SU-DHL-6 (cell line): Measurements from ENCODE around the gene PAM16.
A peak's percentile ranks its signal among the peaks of the same experiment; 100 is the strongest.

Experiments
- H2AFZ ChIP-seq: fragments of 200-600 bp; sonication (generic); 2 replicates; pipeline ENCODE4 v1.6.1; 2014; ENCODE audit warnings: low read depth, mild to moderate bottlenecking, moderate library complexity, mixed read lengths, antibody characterized with exemption, low read length; ENCODE audit not compliant: severe bottlenecking
- H3F3A ChIP-seq: fragments of 200-600 bp; shearing (Covaris generic); 2 replicates; pipeline ENCODE4 v1.6.0; 2016; ENCODE audit warnings: antibody characterized with exemption, mild to moderate bottlenecking; ENCODE audit not compliant: insufficient read depth
- H3K27ac ChIP-seq: fragments of 200-600 bp; sonication (generic); 2 replicates; pipeline ENCODE4 v1.5.1; 2016; ENCODE audit warnings: low read depth, mild to moderate bottlenecking, low read length, moderate library complexity, mixed read lengths
- H3K27me3 ChIP-seq: fragments of 200-600 bp; sonication (generic), shearing (Covaris generic); 2 replicates; pipeline ENCODE4 v1.6.0; 2014; ENCODE audit warnings: mild to moderate bottlenecking, low read length
- H3K36me3 ChIP-seq: fragments of 200-600 bp; sonication (generic); 2 replicates; pipeline ENCODE4 v1.6.1; 2014; ENCODE audit warnings: mild to moderate bottlenecking, low read length, mixed read lengths
- H3K4me2 ChIP-seq: fragments of 300-600, 200-600 bp; shearing (Covaris generic), sonication (generic); 2 replicates; pipeline ENCODE4 v1.6.0; 2014; ENCODE audit warnings: low read length, low read depth, mild to moderate bottlenecking; ENCODE audit not compliant: poor library complexity, severe bottlenecking
- H3K4me3 ChIP-seq: fragments of 200-600 bp; sonication (generic); 2 replicates; pipeline ENCODE4 v1.5.1; 2014; ENCODE audit warnings: antibody characterized with exemption, low read length, mild to moderate bottlenecking, mixed read lengths; ENCODE audit not compliant: insufficient read depth, poor library complexity, severe bottlenecking
- H3K79me2 ChIP-seq: fragments of 200-600 bp; sonication (generic); 2 replicates; pipeline ENCODE4 v1.6.1; 2014; ENCODE audit warnings: mild to moderate bottlenecking, low read length, moderate library complexity; ENCODE audit not compliant: insufficient read depth
- H3K9ac ChIP-seq: fragments of 200-600 bp; sonication (generic); 2 replicates; pipeline ENCODE4 v1.7.0; 2014; ENCODE audit warnings: mild to moderate bottlenecking, low read length
- H3K9me2 ChIP-seq: fragments of 200-600 bp; sonication (generic); replicated peaks from 2 replicates; pipeline ENCODE4 v1.6.1; 2014; ENCODE audit warnings: low read length; ENCODE audit not compliant: insufficient read depth
- H3K9me3 ChIP-seq: fragments of 200-600 bp; sonication (generic); 2 replicates; pipeline ENCODE4 v1.6.1; 2014; ENCODE audit warnings: low read length, mixed read lengths; ENCODE audit not compliant: insufficient read depth
- H4K20me1 ChIP-seq: fragments of 200-600 bp; sonication (generic); 2 replicates; pipeline ENCODE4 v1.6.1; 2014; ENCODE audit warnings: low read depth, mild to moderate bottlenecking, antibody characterized with exemption, low read length, moderate library complexity, mixed read lengths
- EZH2phosphoT487 ChIP-seq: fragments of 200-600 bp; sonication (generic), shearing (Covaris generic); conservative IDR thresholded peaks from 2 replicates; pipeline ENCODE4 v1.6.1; 2018; ENCODE audit warnings: mild to moderate bottlenecking, antibody characterized with exemption, low read length, moderate library complexity, mixed read lengths
- TF ChIP-seq, protein P1 (sequence below): fragments of 200-600 bp; sonication (generic); IDR thresholded peaks from one replicate; pipeline ENCODE4 v1.5.1; 2017; ENCODE audit warnings: antibody characterized with exemption, mild to moderate bottlenecking, low read length, moderate library complexity; ENCODE audit not compliant: insufficient read depth, poor library complexity, severe bottlenecking

Gene PAM16

DNA sequence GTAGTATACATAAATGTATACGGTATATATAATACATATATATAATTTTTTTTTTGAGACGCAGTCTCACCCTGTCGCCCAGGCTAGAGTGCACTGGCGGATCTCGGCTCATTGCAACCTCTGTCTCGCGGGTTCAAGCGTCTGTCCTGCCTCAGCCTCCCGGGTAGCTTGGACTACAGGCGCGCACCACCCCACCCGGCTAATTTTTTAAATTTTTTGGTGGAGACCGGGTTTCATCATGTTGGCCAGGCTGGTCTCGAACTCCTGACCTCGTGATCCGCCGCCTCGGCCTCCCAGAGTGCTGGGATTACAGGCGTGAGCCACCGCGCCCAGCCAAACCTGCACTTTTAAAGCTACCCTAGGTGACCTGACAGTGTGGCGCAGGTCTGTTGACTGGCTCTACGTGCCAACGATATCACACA is 745 bp downstream of the PAM16 start:
- Histone ChIP-seq H3K27me3 (no peaks in the 10 kb centered on the region), H3K9me2 (no peaks in the 10 kb centered on the region), H3K27ac (peak overlapping the region; percentile 35), H3K9me3 (no peaks in the 10 kb centered on the region), H2AFZ (no peak overlapping the region), H3K9ac (peak overlapping the region; percentile 85), H4K20me1 (no peaks in the 10 kb centered on the region), H3K79me2 (peaks cover 53% of the 10 kb centered on the region), H3F3A (peaks cover 9% of the 10 kb centered on the region; the same call in 1 of the 2 replicates), H3K4me2 (peak overlapping the region; percentile 81), H3K4me3 (peak overlapping the region; percentile 91), H3K36me3 (no peaks in the 10 kb centered on the region)
- no peak for TF ChIP-seq EZH2phosphoT487
- TF ChIP-seq, protein P1, sequence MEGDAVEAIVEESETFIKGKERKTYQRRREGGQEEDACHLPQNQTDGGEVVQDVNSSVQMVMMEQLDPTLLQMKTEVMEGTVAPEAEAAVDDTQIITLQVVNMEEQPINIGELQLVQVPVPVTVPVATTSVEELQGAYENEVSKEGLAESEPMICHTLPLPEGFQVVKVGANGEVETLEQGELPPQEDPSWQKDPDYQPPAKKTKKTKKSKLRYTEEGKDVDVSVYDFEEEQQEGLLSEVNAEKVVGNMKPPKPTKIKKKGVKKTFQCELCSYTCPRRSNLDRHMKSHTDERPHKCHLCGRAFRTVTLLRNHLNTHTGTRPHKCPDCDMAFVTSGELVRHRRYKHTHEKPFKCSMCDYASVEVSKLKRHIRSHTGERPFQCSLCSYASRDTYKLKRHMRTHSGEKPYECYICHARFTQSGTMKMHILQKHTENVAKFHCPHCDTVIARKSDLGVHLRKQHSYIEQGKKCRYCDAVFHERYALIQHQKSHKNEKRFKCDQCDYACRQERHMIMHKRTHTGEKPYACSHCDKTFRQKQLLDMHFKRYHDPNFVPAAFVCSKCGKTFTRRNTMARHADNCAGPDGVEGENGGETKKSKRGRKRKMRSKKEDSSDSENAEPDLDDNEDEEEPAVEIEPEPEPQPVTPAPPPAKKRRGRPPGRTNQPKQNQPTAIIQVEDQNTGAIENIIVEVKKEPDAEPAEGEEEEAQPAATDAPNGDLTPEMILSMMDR = no peak

DNA sequence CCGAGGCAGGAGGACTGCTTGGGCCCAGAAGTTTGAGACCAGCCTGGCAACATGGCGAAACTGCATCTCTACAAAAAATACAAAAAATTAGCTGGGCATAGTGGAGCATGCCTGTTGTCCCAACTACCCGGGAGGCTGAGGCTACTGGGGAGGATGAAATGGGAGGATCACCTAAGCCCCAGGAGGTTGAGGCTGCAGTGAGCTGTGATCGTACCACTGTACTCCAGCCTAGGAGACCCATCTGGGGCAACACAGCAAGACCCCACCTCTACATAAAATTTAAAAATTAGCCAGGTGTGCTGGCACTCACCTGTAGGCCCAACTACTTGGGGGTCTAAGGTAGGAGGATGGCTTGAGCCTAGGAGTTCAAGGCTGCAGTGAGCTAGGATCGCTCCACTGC is 1.8 kb downstream of the PAM16 start:
- H3K9ac ChIP-seq = peak overlapping the region; percentile 85; the same call in 1 of the 2 replicates
- H3K9me3 ChIP-seq = no peaks in the 10 kb centered on the region
- no peak for TF ChIP-seq EZH2phosphoT487
- TF ChIP-seq, protein P1 = no peak
- no peak overlapping the region for H3K27ac ChIP-seq
- no peaks in the 10 kb centered on the region for H3K9me2 ChIP-seq
- peak overlapping the region; percentile 91 for H3K4me3 ChIP-seq
- peak overlapping the region; percentile 81 for H3K4me2 ChIP-seq
- H2AFZ ChIP-seq = no peak overlapping the region
- no peaks in the 10 kb centered on the region for H4K20me1 ChIP-seq
- H3F3A ChIP-seq = peaks cover 12% of the 10 kb centered on the region; the same call in 1 of the 2 replicates
- H3K36me3 ChIP-seq = no peaks in the 10 kb centered on the region
- H3K27me3 ChIP-seq = no peaks in the 10 kb centered on the region
- H3K79me2 ChIP-seq = peaks cover 61% of the 10 kb centered on the region

DNA sequence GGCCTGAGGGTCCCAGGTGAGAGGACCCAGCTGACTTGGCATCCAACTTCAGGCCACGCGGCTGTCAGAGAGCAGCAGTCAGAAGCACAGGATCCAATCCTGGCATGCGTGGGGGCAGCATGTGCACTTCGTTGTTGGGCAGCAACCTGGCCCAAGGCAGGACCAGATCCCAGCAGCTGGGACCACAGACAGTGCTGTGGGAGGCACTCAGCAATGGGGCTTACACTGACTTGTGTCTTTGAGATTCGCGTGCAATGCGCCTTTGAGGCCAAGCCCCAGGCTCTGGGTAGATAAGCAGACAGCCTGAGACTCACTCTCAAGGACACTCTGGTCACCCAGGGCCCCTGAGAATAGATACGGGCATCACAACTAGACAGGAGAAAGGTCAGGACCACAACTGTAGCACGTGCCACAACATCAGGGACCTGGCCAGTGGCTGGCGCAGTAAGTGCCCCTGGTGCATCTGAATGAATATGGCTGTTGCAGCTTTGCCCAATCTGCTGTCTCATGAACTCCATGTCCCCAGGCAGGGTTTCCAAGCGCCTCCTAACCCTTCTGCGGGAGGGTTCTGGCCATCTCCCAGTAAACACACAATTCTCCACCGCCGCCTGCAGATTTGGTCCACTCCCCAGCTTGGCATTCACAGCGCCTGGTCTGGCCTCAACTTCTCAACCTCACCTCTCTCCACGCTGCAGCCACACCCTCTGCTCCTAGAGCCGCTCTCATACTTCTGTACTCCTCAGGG is 3.2 kb downstream of the PAM16 start:
- Histone ChIP-seq H3K4me3 (no peak overlapping the region), H3K27ac (no peak overlapping the region), H2AFZ (no peak overlapping the region), H4K20me1 (no peaks in the 10 kb centered on the region; the same call in 1 of the 2 replicates), H3K9ac (no peak overlapping the region), H3K9me3 (no peaks in the 10 kb centered on the region), H3K9me2 (no peaks in the 10 kb centered on the region), H3K79me2 (peaks cover 75% of the 10 kb centered on the region), H3K27me3 (no peaks in the 10 kb centered on the region), H3K36me3 (no peaks in the 10 kb centered on the region), H3K4me2 (no peak overlapping the region), H3F3A (peaks cover 12% of the 10 kb centered on the region; the same call in 1 of the 2 replicates)
- no peak for TF ChIP-seq EZH2phosphoT487
- TF ChIP-seq, protein P1 = no peak
